ENCODE data around the gene BCL2. TPM values are rescaled to one million over a fixed set of nuclear protein-coding genes. Genes with fewer than 3 reads are reported as not detected.
A peak's percentile ranks its signal among the peaks of the same experiment; 100 is the strongest.

The BCL2 gene
- total and polyA plus RNA-seq, 7 donors: 2.8 to 25.7 (median 11.3) TPM

- H3K9me3 ChIP-seq: no peaks in the 10 kb centered on the region
- WGBS, 2 donors: 91 to 93% methylated on average over 8 of the region's 8 CpGs
- TF ChIP-seq POLR2A (IDR thresholded peaks at IDR 0.05) (no peak), EP300 (IDR thresholded peaks at IDR 0.05) (no peak), CTCF (IDR thresholded peaks at IDR 0.05) (no peak), POLR2AphosphoS5 (IDR thresholded peaks at IDR 0.05) (no peak)
- H3K4me3 ChIP-seq: no peak overlapping the region
- intact Hi-C loops (cut with DNase I): loop anchor here (5.0 kb wide), 2 partner anchors 42 to 92 kb away; no protein-coding TSS in a partner anchor
- no peaks in the 10 kb centered on the region for H3K27me3 ChIP-seq
- H3K4me1 ChIP-seq: peaks cover 0 to 49% (median 39%) of the 10 kb centered on the region in 4 donors
- H3K27ac ChIP-seq: no peak overlapping the region
- H3K36me3 ChIP-seq: no peaks in the 10 kb centered on the region
- no peak for DNase-seq
These were observed 174.3 kb downstream of the BCL2 start for GRCh38 chr18:63145166-63145850.

GRCh38 chr18:63144748-63145147, 174.8 kb downstream of the BCL2 start:
- 93 to 95% methylated on average over 10 of the region's 10 CpGs for WGBS, 2 donors
- no peaks in the 10 kb centered on the region for H3K27me3 ChIP-seq
- intact Hi-C loops (cut with DNase I): loop anchor here (5.0 kb wide), 2 partner anchors 43 to 93 kb away; no protein-coding TSS in a partner anchor
- no peak overlapping the region for H3K4me3 ChIP-seq
- no peak for TF ChIP-seq CTCF (IDR thresholded peaks at IDR 0.05)
- TF ChIP-seq EP300 (IDR thresholded peaks at IDR 0.05): no peak
- H3K9me3 ChIP-seq: no peaks in the 10 kb centered on the region
- no peak overlapping the region for H3K27ac ChIP-seq
- H3K36me3 ChIP-seq: no peaks in the 10 kb centered on the region
- no peak for DNase-seq
- H3K4me1 ChIP-seq: peaks cover 0 to 49% (median 39%) of the 10 kb centered on the region in 4 donors

GRCh38 chr18:63143330-63143771, 176.2 kb downstream of the BCL2 start:
- no peaks in the 10 kb centered on the region for H3K27me3 ChIP-seq
- no peaks in the 10 kb centered on the region for H3K9me3 ChIP-seq
- TF ChIP-seq EP300 (IDR thresholded peaks at IDR 0.05) (no peak), CTCF (IDR thresholded peaks at IDR 0.05) (no peak), POLR2AphosphoS5 (IDR thresholded peaks at IDR 0.05) (no peak), POLR2A (IDR thresholded peaks at IDR 0.05) (no peak)
- no peak for DNase-seq
- intact Hi-C loops (cut with DNase I): no loop called here
- 83 to 95% methylated on average over 11 of the region's 11 CpGs for WGBS, 2 donors
- peak overlapping the region in 2 of 4 donors; percentile 44 to 55 for H3K27ac ChIP-seq
- peaks cover 0 to 37% (median 26%) of the 10 kb centered on the region in 4 donors for H3K4me1 ChIP-seq
- H3K4me3 ChIP-seq: no peak overlapping the region
- no peaks in the 10 kb centered on the region for H3K36me3 ChIP-seq

- WGBS, 2 donors: 75 to 91% methylated on average over 9 of the region's 9 CpGs
- peak overlapping the region in 2 of 4 donors; percentile 44 to 55 for H3K27ac ChIP-seq
- H3K4me3 ChIP-seq: peak overlapping the region in 1 of 4 donors; percentile 12
- intact Hi-C loops (cut with DNase I): no loop called here
- no peaks in the 10 kb centered on the region for H3K9me3 ChIP-seq
- peaks cover 0 to 35% (median 25%) of the 10 kb centered on the region in 4 donors for H3K4me1 ChIP-seq
- TF ChIP-seq POLR2A (IDR thresholded peaks at IDR 0.05) (no peak), POLR2AphosphoS5 (IDR thresholded peaks at IDR 0.05) (peak; percentile 80 to 94 (median 88)), EP300 (IDR thresholded peaks at IDR 0.05) (no peak)
- H3K27me3 ChIP-seq: no peaks in the 10 kb centered on the region
- no peaks in the 10 kb centered on the region for H3K36me3 ChIP-seq
- no peak for DNase-seq
These were observed 176.9 kb downstream of the BCL2 start for GRCh38 chr18:63142594-63143225.

GRCh38 chr18:63141778-63142176, 177.8 kb downstream of the BCL2 start:
- WGBS, 2 donors: 67 to 85% methylated on average over 10 of the region's 10 CpGs
- TF ChIP-seq CTCF (IDR thresholded peaks at IDR 0.05): no peak
- no peak for TF ChIP-seq POLR2A (IDR thresholded peaks at IDR 0.05)
- no peak for TF ChIP-seq POLR2AphosphoS5 (IDR thresholded peaks at IDR 0.05)
- no peak for TF ChIP-seq EP300 (IDR thresholded peaks at IDR 0.05)

More at GRCh38 chr18:63141778-63142176, 177.8 kb downstream of the BCL2 start:
- no peaks in the 10 kb centered on the region for H3K27me3 ChIP-seq
- no peak overlapping the region for H3K27ac ChIP-seq
- no peaks in the 10 kb centered on the region for H3K9me3 ChIP-seq
- intact Hi-C loops (cut with DNase I): no loop called here
- DNase-seq: no peak
- H3K4me3 ChIP-seq: no peak overlapping the region
- peaks cover 0 to 34% (median 25%) of the 10 kb centered on the region in 4 donors for H3K4me1 ChIP-seq
- H3K36me3 ChIP-seq: no peaks in the 10 kb centered on the region

Measured in sigmoid colon (tissue), 7 donors.